ENCODE measurements around the gene FBXO36. TPM values are rescaled to one million over a fixed set of nuclear protein-coding genes. Genes with fewer than 3 reads are reported as not detected.
A peak's percentile ranks its signal among the peaks of the same experiment; 100 is the strongest.

Gene FBXO36
- total RNA-seq, 6 experiments from 2014 or later: 1.3 to 2.9 (median 2.4) TPM

- Mint-ChIP-seq H3K36me3 (ENCODE audit: low read depth) (no peaks in the 10 kb centered on the region), H3K4me1 (ENCODE audit: low read depth) (peaks cover 17% of the 10 kb centered on the region), H3K9me3 (no peaks in the 10 kb centered on the region), H3K27ac (no peak overlapping the region), H3K27me3 (ENCODE audit: insufficient read depth) (peaks cover 2% of the 10 kb centered on the region; the same call in 1 of the 2 replicates), H3K4me3 (no peak overlapping the region)
- TF ChIP-seq CTCF (IDR thresholded peaks at IDR 0.05): no peak
- DNase-seq: no peak
These were observed 49.0 kb downstream of the FBXO36 start for GRCh38 chr2:229971298-229971790.

DNA sequence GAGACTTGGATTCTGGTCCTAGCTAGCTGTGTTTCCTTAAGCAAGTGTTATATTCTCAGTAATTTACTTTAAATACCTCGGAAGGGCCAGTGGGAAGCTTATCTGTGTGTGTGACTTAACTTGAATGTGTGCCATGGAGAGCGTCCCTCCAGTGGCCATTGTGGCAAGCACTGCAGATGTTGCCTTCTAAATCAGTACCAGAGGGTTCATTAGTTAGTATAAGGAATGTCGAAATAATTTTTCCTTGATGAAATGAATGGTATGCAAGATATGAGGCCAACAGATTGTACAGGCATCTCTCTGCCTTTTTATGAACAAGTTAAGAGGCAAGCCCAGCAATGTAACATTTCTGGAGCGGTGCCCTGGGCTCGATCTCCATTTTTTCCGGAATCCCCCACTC lies 52.0 kb downstream of the FBXO36 start:
- peaks cover 17% of the 10 kb centered on the region for H3K4me1 Mint-ChIP-seq (ENCODE audit: low read depth)
- peaks cover 2% of the 10 kb centered on the region; the same call in 1 of the 2 replicates for H3K27me3 Mint-ChIP-seq (ENCODE audit: insufficient read depth)
- peak overlapping the region; percentile 32; the same call in 1 of the 2 replicates for H3K27ac Mint-ChIP-seq
- H3K4me3 Mint-ChIP-seq: no peak overlapping the region
- peak; percentile 65 for DNase-seq
- peak; percentile 48 for TF ChIP-seq CTCF (IDR thresholded peaks at IDR 0.05)
- H3K36me3 Mint-ChIP-seq (ENCODE audit: low read depth): no peaks in the 10 kb centered on the region
- no peaks in the 10 kb centered on the region for H3K9me3 Mint-ChIP-seq

- TF ChIP-seq CTCF (IDR thresholded peaks at IDR 0.05): no peak
- no peaks in the 10 kb centered on the region for H3K36me3 Mint-ChIP-seq (ENCODE audit: low read depth)
- H3K4me1 Mint-ChIP-seq (ENCODE audit: low read depth): peaks cover 11% of the 10 kb centered on the region
- no peaks in the 10 kb centered on the region for H3K9me3 Mint-ChIP-seq
- peak; percentile 6 for DNase-seq
- H3K27ac Mint-ChIP-seq: peak overlapping the region; percentile 64
- peaks cover 2% of the 10 kb centered on the region; the same call in 1 of the 2 replicates for H3K27me3 Mint-ChIP-seq (ENCODE audit: insufficient read depth)
- H3K4me3 Mint-ChIP-seq: peak overlapping the region; percentile 66
These were observed 58.3 kb downstream of the FBXO36 start for GRCh38 chr2:229980431-229981184.

DNA sequence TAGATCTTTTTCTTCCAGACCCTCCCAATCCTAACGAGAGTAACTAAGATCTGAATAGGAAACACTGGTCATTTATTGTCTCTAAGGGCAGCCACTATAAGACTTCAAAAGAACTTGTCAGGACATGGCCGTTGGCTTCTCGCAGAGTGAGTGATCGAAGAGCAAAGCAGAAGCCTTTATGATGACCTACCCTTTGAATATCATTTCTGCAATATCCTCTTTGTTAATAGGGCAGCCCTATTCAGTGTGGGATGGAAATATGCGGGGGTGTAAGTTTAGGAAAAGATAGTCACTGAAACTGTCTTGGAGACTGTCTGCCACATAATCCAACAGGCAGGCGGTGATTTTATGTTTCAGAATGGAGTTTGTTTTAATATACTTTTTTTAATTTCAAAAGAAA lies 70.9 kb downstream of the FBXO36 start:
- TF ChIP-seq CTCF (IDR thresholded peaks at IDR 0.05): no peak
- no peak overlapping the region for H3K27ac Mint-ChIP-seq
- peaks cover 14% of the 10 kb centered on the region for H3K4me1 Mint-ChIP-seq (ENCODE audit: low read depth)
- H3K27me3 Mint-ChIP-seq (ENCODE audit: insufficient read depth): no peaks in the 10 kb centered on the region; the same call in 1 of the 2 replicates
- no peaks in the 10 kb centered on the region for H3K36me3 Mint-ChIP-seq (ENCODE audit: low read depth)
- H3K4me3 Mint-ChIP-seq: no peak overlapping the region
- no peak for DNase-seq
- no peaks in the 10 kb centered on the region; the same call in 1 of the 2 replicates for H3K9me3 Mint-ChIP-seq

GRCh38 chr2:229996320-229996719 lies 74.0 kb downstream of the FBXO36 start:
- Mint-ChIP-seq H3K9me3 (no peaks in the 10 kb centered on the region; the same call in 1 of the 2 replicates), H3K27me3 (ENCODE audit: insufficient read depth) (no peaks in the 10 kb centered on the region; the same call in 1 of the 2 replicates), H3K27ac (peak overlapping the region; percentile 51; the same call in 1 of the 2 replicates), H3K4me3 (no peak overlapping the region), H3K4me1 (ENCODE audit: low read depth) (peaks cover 18% of the 10 kb centered on the region), H3K36me3 (ENCODE audit: low read depth) (no peaks in the 10 kb centered on the region)
- DNase-seq: peak; percentile 78
- TF ChIP-seq CTCF (IDR thresholded peaks at IDR 0.05): no peak

All from HFFc6 (cell line).